ENCODE results near the gene SCUBE1.
"Not testable (repeated sequence)": the region's sequence is repeated elsewhere in the genome, so short reads cannot be mapped to it uniquely, and the experiment has no call there.

GRCh38 chr22:43280523-43280886 is 62.7 kb downstream of the SCUBE1 start:
- not testable (repeated sequence) for TF ChIP-seq BHLHE40 (IDR thresholded peaks at IDR 0.05; ENCODE audit: low read depth, low read length); CTCF (conservative IDR thresholded peaks at IDR 0.05; ENCODE audit: low read depth, low read length); RAD21 (IDR thresholded peaks at IDR 0.05; ENCODE audit: low read length); POLR2A (IDR thresholded peaks at IDR 0.05; ENCODE audit: low read depth, low read length); RFX5 (IDR thresholded peaks at IDR 0.05; ENCODE audit: low read depth, low read length); USF2 (IDR thresholded peaks at IDR 0.05; ENCODE audit: low read depth, low read length); SMC3 (IDR thresholded peaks at IDR 0.05; ENCODE audit: low read depth, low read length); NFE2L2 (IDR thresholded peaks at IDR 0.05; ENCODE audit: low read depth, low read length); MAZ (IDR thresholded peaks at IDR 0.05; ENCODE audit: borderline replicate concordance, low read depth, low read length); CEBPB (IDR thresholded peaks at IDR 0.05; ENCODE audit: low read depth, low read length); MAFK (IDR thresholded peaks at IDR 0.05; ENCODE audit: low read depth, low read length); RCOR1 (IDR thresholded peaks at IDR 0.05; ENCODE audit: insufficient replicate concordance, low read length); FOS (IDR thresholded peaks at IDR 0.05; ENCODE audit: low read depth, low read length)

Measured in IMR-90 (cell line).